Measurements from ENCODE around the gene GAREM1.

Gene GAREM1

GRCh38 chr18:32290810-32291209, 179.9 kb downstream of the GAREM1 start:
- no peak for DNase-seq (ENCODE audit: low spot score)

- DNase-seq (ENCODE audit: low spot score) = no peak
These were observed 181.1 kb downstream of the GAREM1 start for GRCh38 chr18:32289483-32290075.

DNA sequence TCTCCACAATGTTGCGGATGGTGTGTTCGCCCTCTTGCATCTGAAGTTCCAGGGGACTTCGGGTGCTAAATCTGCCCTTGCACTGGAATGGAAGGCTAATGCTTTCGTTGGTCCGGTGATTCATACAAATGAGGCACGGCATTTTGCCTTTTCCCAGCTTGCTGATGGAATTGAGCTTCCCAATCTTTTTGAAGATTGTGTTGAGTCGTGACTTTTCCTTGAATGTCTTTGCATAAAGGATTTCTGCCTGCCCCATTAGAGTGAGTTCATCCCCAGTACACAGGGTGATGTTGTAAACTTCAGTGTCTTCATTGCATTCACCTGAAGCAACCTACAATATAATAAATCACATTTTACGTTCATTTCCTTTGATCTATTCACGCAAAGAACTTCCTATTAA, 182.8 kb downstream of the GAREM1 start:
- DNase-seq (ENCODE audit: low spot score) = no peak

DNA sequence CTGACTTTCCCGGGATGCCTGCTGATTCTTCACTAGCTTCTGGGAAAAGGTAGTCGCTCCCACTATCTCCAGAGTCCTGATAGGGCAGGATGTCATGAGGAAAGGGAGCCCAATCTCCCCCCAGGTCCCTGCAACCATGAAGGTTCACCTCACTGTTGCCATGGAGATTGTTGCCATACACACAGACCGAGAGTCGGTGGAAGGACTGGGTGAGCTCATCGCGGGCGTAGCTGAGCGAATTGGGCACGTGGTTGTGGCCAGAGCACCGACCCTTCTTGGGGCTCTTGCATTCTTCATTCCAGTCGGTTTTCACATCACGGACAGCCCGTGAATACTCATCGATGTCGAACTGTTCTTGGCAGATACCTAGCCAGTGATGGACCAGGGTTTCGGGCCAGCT, 183.4 kb downstream of the GAREM1 start:
- DNase-seq (ENCODE audit: low spot score) = no peak

DNA sequence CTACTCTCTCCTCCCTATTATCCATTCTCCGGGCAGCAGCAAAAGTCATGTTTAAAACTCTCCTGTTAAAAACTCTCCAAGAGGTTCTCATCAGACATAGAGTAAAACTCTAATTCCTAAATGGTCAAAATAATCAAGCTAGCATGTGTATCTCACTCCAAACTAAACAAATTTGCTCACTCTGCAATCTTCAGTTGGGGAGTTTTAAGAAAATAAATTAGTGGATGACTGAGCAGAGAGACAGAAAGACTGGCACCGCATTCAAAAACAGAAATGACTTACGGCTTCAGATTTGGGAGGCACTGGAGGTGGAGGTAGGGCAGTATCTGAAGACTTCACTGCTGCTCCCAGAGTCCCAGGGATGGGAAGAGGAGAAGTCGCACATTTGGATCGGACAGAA, 183.9 kb downstream of the GAREM1 start:
- DNase-seq (ENCODE audit: low spot score) = no peak

- DNase-seq (ENCODE audit: low spot score) = no peak
These were observed 186.4 kb downstream of the GAREM1 start for GRCh38 chr18:32284284-32284683.

- no peak for DNase-seq (ENCODE audit: low spot score)
These were observed 189.8 kb downstream of the GAREM1 start for GRCh38 chr18:32280911-32281310.

- no peak for DNase-seq (ENCODE audit: low spot score)
These were observed 190.4 kb downstream of the GAREM1 start for GRCh38 chr18:32280188-32280783.

- DNase-seq (ENCODE audit: low spot score) = no peak
These were observed 192.4 kb downstream of the GAREM1 start for GRCh38 chr18:32278177-32278799.

- DNase-seq (ENCODE audit: low spot score) = no peak
These were observed 193.1 kb downstream of the GAREM1 start for GRCh38 chr18:32277549-32277948.

DNA sequence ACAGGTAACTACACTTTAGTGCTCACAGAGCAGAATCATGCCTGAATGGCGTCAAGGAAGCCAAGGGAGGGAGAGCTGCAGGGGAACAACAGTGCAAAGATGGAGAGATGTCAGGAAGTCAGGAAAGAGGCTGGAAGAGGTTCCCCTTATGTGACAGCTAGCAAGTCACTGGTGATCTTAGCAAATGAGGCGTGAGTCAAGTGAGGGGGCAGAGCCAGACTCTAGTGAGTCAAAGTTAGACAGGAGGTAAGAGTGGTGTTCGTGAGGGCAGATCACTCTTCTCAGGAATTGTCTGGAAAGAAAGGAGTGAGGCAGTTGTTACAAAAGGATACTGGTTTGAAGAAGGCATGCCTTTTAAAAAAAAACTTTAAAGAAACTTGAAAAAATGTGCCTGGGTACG, 193.8 kb downstream of the GAREM1 start:
- DNase-seq (ENCODE audit: low spot score) = no peak

DNA sequence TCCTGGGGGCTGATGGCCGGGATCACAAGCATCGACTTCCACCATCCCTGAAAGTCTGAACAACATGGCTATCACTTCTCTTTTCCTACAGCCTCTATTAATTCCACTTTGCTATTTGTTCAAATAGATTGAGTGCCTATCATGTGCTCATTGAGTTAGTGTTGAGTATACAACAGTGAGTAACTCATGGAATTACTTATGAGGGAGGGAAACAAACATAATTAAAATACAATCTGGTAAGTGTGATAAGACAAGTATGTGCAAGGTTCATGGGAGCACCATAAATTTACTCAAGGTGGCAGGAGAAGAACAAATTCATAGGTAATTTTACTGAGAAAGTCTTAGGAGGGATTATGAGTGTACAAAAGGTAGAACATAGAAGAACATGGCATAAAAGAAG, 194.4 kb downstream of the GAREM1 start:
- no peak for DNase-seq (ENCODE audit: low spot score)

GRCh38 chr18:32275221-32275620, 195.5 kb downstream of the GAREM1 start:
- no peak for DNase-seq (ENCODE audit: low spot score)

DNA sequence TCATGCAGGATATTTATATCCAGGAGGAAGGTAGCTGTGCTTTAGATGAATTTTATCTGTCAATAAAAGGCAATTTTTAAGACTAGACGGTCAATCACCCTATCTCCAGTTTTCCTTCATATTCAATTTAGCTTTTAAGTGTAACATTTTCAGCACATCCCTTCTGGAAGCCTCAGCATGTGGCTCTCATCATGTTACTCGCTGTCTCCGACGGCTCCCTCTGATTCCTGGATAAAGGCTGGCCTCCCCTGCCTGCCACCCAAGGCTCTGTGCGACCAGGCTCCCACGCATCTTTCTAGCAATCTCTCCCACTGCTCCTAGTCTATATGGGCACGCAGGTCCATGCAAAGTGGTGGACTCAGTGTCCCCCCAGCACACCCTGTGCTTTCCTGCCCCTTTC, 196.4 kb downstream of the GAREM1 start:
- no peak for DNase-seq (ENCODE audit: low spot score)

- no peak for DNase-seq (ENCODE audit: low spot score)
These were observed 198.9 kb downstream of the GAREM1 start for GRCh38 chr18:32271672-32272208.

DNA sequence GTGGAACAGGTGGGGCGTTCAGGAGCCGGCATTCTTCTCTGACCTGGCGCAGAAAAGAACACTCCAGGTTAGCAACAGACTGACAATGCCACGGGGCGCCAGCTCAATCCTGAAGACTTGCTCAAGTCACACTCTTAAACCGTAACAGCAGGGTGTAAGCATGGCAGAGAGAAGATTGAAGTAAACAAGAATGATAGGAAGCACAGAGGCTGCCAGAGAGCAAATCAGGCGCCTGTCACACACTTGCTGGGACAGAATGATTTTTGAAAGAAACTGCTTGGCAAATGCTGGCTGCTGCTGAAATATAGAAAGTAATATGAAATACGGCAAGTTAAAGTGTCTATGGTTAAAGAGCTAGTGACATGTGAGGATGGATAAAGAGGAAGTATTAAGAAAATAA, 200.3 kb downstream of the GAREM1 start:
- DNase-seq (ENCODE audit: low spot score) = no peak

DNA sequence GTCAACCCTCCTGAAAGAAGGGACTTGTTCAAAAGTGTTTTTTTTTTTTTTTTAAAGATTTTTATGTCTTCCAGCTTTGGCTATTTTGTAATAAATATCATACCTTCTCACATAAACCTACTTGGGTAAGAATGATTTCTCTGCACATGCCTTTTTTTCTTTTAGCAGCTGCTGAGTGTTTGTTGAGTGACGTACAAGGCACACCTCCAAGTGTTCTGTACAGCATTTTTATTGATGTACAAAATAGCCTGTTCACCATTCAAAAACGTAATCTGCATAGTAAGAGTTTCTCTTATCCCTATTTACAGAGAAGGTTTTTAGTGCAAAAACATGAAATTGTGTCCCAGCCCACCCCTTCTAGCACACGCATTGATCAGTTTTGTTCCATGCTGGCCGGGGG, 203.2 kb downstream of the GAREM1 start:
- DNase-seq (ENCODE audit: low spot score) = no peak

DNA sequence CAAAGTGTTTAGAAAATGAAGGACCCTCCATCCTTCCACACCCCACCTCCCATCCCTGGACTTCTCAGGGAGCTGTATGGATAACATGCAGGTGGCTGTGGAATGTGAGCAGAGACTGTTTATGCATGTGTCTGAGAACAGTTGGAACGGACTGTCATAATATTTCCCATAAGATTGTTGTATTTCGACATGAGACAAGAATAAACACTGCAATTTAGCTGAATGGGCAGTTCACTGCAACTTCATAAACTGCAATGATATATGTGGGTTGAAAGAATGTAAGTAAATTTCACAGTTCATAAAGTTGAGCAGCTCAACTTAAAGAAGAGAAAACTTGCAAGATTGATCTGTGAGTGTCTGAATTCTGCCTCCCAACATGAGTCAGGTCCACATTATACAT, 206.3 kb downstream of the GAREM1 start:
- DNase-seq (ENCODE audit: low spot score) = no peak

DNA sequence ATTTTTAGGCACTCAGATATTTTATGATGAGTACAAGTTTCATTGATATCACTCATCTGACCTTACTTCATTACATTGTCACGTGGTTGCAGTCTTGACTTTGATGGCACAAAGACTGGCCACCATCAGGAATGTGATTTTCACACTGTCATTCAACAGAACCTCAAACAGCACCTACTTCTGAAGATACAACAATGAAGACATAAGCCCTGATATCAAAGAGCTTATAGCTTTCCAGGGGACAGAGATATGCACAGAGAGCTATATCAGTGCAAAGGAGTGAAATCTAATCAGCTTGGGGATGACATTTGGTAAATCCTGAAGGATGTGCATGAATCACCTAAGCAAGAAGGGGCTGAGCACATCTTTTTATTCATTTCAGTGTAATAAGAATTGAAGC, 208.6 kb downstream of the GAREM1 start:
- DNase-seq (ENCODE audit: low spot score) = no peak

GRCh38 chr18:32261003-32261402, 209.7 kb downstream of the GAREM1 start:
- no peak for DNase-seq (ENCODE audit: low spot score)

DNA sequence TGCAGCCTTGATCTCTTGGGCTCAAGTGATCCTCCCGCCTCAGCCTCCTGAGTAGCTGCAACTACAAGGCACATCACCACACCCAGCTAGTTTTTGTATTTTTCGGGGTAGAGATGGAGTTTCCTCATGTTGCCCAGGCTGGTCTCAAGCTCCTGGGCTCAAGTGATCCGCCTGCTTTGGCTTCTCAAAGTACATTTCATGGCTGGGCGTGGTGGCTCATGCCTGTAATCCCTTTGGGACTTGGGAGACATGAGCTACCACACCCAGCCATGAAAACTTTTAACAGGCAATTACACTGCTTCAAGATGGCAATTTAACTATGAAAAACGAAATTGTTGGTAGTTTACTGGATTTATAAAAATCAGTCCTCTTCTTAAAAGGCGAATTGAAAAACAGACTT, 211.1 kb downstream of the GAREM1 start:
- no peak for DNase-seq (ENCODE audit: low spot score)

GRCh38 chr18:32258558-32259204, 212.0 kb downstream of the GAREM1 start:
- DNase-seq (ENCODE audit: low spot score) = no peak

- DNase-seq (ENCODE audit: low spot score) = no peak
These were observed 212.5 kb downstream of the GAREM1 start for GRCh38 chr18:32258148-32258547.
